DND-41 (cell line): ENCODE data around the gene KISS1R.

Experiments used
- EZH2 ChIP-seq: IDR thresholded peaks from 3 replicates; pipeline ENCODE4 v1.6.1; 2012; ENCODE audit warnings: borderline replicate concordance, low read depth, mild to moderate bottlenecking, moderate library complexity, low read length, inconsistent platforms; ENCODE audit not compliant: severe bottlenecking
- TF ChIP-seq, protein P1 (sequence below): IDR thresholded peaks from 2 replicates; pipeline ENCODE4 v1.5.1; 2012; ENCODE audit warnings: borderline replicate concordance, low read length, moderate library complexity, mild to moderate bottlenecking; ENCODE audit not compliant: poor library complexity, severe bottlenecking; ENCODE audit errors: extremely low read depth

DNA sequence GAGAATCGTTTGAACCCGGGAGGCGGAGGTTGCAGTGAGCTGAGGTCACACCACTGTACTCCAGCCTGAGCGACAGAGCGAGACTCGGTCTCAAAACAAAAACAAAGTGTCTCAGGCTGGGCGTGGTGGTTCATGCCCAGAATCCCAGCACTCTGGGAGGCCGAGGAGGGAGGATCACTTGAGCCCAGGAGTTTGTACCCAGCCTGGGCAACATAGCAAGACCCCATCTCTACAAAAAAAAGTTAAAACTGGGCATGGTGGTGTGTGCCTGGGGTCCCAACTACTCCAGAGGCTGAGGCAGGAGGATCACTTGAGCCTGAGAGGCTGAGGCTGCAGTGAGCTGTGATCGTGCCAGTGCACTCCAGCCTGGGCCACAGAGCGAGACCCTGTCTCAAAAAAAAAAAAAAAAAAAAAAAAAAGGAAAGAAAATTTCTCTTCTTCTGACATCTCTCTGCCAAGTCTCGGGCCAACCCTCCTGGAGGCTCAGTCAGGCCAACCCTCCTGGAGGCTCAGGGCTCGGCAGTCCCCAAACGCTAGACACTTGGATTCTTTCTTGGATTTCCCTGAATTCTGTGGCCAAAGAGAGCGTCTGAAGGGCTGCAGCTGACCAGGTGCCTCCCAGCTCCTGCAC is 35.0 kb downstream of the KISS1R start:
- TF ChIP-seq, protein P1, sequence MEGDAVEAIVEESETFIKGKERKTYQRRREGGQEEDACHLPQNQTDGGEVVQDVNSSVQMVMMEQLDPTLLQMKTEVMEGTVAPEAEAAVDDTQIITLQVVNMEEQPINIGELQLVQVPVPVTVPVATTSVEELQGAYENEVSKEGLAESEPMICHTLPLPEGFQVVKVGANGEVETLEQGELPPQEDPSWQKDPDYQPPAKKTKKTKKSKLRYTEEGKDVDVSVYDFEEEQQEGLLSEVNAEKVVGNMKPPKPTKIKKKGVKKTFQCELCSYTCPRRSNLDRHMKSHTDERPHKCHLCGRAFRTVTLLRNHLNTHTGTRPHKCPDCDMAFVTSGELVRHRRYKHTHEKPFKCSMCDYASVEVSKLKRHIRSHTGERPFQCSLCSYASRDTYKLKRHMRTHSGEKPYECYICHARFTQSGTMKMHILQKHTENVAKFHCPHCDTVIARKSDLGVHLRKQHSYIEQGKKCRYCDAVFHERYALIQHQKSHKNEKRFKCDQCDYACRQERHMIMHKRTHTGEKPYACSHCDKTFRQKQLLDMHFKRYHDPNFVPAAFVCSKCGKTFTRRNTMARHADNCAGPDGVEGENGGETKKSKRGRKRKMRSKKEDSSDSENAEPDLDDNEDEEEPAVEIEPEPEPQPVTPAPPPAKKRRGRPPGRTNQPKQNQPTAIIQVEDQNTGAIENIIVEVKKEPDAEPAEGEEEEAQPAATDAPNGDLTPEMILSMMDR = no peak
- no peak for TF ChIP-seq EZH2
